Measurements from ENCODE around the gene MCC.
"Not testable (repeated sequence)": the region's sequence is repeated elsewhere in the genome, so short reads cannot be mapped to it uniquely, and the experiment has no call there.

Gene MCC

DNA sequence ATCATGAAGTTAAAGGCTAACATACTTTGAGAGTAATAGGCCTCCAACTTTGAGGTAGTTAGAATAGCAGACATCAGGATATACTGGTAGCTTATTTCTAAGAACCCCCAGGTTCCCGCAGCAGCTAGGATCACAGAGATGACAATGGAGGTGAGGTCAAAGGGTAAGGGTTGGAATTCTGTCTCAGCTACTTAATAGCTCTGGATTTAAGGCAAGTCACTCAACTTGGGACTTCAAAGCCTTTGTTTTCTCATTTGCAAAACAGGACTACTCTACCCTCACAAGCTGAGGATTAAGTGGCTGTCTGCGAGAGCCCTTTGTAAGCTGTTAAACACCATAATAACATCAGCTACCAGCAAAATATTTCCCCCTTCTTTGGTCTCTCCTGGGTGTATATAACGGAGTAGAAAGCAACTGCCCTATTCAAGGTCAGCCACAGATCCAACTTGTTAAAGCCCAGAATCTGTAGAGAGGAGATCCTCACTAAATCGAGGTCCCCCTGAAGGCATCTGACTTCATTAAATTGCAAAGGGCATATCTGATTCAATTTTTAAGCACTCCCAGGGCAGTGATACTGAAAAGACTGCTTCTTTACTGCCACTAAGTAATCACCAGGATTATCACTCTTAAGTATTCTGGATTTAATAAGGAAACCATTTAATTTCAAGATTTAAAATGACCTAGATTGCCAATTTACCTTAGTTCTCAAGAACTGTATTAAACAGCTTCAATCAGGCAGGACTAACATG lies 407.0 kb downstream of the MCC start:
- DNase-seq (ENCODE audit: low spot score), result no peak

DNA sequence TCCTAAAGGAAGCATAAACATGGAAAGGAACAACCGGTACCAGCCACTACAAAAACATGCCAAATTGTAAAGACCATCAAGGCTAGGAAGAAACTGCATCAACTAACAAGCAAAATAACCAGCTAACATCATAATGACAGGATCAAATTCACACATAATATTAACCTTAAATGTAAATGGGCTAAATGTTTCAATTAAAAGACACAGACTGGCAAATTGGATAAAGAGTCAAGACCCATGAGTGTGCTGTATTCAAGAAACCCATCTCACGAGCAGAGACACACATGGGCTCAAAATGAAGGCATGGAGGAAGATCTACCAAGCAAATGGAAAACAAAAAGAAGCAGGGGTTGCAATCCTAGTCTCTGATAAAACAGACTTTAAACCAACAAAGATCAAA lies 411.6 kb downstream of the MCC start:
- DNase-seq (ENCODE audit: low spot score), result not testable (repeated sequence)

DNA sequence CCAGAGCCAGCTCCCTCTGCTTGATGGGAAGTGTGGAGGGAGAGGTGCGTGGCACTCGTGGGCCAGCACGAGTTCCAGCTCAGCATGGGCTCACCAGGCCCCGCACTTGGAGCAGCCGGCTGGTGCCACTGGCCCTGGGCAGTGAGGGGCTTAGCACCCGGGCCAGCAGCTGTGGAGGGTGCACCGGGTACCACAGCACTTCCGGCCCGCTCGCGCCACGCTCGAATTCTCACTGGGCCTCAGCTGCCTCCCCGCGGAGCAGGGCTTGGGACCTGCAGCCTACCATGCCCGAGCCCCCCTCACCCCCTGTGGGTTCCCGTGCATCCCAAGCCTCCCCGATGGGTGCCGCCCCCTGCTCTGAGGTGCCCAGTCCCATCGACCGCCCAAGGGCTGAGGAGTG lies 413.2 kb downstream of the MCC start:
- DNase-seq (ENCODE audit: low spot score), result no peak

DNA sequence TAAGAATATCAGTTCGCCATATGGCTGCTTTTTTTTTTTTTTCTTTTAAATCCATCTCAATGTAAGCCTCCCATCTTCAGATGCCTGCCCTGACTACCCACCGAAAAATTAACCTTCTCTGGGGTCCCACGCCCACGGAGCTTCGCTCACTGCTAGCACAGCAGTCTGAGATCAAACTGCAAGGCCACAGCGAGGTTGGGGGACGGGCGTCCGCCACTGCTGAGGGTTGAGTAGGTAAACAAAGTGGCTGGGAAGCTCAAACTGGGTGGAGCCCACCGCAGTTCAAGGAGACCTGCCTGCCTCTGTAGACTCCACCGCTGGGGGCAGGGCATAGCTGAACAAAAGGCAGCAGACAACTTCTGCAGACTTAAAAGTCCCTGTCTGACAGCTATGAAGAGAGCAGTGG lies 414.6 kb downstream of the MCC start:
- not testable (repeated sequence) for DNase-seq (ENCODE audit: low spot score)

DNA sequence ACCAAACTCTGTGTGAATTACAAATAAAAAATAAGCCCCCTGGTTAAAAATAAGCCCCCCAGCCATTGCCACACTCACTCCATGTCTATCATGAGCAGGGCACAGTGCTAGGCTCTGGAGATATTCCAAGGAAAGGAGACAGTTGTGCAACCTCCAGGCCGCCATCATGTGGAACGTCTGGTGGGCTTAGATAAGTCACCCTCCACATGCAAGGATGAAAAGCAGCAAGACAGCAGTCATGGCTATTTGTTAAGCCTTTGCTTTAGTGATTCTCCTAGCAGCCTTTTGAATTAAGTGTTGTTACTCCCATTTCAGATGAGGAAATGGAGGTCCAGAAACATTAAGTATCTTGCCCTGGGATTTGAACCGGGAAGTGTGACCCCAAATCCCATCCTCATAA lies 416.9 kb downstream of the MCC start:
- no peak for DNase-seq (ENCODE audit: low spot score)

DNA sequence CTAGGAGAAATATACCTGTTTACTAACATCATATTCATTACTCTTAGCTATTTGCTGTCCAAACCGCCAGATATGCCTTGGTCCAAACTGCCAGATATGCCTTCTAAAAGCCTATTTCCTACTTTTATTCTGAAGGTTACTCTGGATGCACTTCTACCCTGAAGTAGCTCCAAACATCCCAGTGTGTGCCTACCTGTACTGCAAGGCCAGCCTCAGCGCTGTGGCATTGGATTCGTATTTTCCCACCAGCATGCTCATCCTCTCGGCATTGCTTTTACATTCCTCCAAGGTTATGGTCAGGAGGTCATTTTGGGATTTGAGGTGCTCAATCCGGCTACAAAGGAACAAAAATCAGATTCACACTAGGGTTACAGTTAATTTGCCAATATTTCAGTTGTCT lies 417.4 kb downstream of the MCC start:
- DNase-seq (ENCODE audit: low spot score), result no peak

DNA sequence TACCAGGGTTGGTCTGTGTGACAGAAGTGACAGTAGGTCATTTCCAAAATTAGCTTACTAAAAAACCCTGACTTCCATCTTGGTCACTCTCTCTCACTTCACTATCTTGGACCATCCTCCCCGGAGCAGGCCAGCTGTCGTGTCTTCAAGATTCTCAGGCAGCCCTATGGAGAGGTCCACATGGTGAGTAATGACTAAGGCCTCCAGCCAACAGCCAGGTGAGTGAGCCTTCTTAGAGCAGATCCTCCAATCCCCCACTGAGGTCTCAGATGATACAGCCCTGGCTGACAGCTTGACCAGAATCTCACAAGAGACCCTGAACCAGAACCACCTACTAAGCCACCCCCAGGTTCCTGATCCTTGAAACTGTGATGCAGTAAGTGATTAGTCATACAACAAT lies 419.7 kb downstream of the MCC start:
- DNase-seq (ENCODE audit: low spot score), result no peak

DNA sequence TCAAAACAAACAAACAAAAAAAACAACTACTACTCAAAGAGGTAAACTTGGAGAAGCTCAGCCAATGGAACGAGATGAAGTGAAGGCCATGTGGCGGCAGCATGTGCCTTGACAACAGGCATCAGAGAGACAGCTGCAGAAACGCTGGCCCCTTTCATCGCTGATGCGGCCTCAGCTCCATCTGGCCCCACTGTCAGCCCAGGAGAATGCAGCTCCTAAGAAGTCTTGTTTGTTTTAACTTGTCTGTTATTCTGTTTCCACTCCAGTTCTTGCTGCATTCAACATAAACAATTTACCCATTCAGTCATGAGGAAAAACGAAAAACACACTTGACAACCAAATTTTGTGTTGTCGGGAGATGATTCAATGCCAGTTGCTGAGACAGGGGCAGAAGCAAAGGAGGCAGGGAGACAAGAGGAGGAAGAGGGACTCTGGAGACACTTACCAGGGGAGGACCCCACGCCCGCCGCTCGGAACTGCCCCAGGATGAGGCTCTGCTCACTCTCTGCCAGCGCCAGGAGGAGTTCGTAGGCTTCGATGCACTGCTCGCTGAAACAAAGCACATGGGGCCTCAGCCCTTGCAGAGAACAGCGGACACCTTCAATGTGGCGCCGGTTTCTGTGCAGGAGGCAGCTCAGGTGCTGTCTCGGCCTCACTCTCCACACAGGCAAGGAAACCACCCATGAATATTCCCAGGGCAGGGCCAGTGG lies 420.5 kb downstream of the MCC start:
- DNase-seq (ENCODE audit: low spot score), result no peak

DNA sequence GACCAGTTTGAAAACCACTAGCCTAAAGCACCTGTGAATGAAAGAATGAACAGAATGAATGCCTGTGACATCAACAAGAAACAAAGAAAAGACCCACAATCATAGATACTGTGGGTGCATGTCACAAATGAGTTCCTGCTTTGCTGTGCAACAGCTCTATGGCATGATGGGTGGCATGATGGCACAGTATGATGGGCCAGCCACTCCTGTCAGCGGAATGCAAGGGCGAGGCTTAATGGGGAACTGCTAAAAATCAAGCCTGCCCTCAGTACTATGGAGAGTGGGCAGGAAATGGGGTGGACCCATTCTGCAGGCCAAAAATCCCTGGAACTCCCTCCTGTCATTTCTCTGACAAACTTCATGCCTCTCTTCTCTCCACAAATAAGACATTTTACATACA lies 422.6 kb downstream of the MCC start:
- no peak for DNase-seq (ENCODE audit: low spot score)

DNA sequence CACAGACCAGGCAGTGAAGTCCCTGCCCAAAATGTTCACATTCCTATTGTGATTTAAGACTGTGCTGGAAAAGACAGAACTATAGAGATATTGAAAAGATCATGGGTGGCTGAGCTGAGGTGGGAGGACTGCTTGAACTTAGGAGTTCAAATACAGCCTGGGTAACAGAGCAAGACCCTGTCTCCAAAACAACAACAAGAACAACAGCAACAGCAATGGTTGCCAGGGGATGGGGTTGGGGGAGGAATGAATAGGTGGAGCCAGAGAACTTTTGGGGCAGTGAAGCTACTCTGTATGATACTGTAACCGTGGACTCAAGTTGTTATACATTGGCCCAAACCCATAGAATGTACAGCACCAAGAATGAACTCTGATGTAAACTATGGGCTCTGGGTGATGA lies 423.4 kb downstream of the MCC start:
- DNase-seq (ENCODE audit: low spot score), result no peak

DNA sequence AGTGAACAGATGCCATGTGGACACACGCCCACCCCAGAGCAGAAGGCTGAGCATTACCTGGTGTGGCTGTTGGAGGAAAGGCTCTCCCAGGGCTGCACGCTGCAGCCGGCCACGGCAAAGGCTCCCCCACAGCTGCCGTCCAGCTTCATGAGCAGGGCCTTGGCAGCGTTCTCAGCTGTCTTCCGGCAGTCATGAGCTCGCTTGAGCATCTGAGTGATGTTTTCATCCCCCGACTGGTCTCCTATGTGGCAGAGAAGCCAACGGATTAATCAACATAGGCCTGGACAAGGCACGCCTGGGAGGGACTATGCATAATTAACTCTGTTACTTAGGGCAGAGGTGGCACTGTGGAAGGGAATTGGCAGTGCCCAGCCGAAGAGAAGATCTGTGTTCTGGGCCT lies 424.3 kb downstream of the MCC start:
- DNase-seq (ENCODE audit: low spot score), result no peak

DNA sequence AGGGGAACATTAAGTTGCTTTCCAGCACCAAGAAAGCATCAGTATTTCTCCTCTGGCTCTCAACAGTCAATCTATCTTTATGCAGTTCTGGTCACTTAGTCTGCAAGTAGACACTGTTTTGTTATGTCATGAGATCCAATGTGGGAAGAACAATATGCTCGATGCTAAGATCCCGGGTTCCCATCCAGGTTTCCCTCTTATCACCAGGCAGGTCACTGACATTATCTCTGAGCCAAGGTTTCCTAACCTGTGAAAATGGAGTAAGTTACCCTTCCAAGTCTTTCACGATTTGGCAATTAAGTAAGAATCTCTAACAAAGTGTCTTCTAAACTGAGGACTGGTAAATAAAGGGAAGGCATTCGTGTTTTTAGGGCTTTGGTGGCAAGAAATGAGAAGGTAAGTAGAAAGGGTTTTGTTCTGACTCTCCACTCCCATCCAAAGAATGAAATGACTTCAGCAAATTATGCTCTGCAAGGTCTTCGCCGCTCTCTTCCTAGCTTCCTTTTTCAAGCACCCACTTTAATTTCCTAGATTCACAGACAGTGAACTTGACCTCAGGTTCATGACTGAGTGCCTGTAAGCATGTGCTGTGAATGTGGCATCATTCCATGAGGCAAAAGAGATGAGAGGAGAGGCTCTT lies 425.3 kb downstream of the MCC start:
- DNase-seq (ENCODE audit: low spot score), result no peak

DNA sequence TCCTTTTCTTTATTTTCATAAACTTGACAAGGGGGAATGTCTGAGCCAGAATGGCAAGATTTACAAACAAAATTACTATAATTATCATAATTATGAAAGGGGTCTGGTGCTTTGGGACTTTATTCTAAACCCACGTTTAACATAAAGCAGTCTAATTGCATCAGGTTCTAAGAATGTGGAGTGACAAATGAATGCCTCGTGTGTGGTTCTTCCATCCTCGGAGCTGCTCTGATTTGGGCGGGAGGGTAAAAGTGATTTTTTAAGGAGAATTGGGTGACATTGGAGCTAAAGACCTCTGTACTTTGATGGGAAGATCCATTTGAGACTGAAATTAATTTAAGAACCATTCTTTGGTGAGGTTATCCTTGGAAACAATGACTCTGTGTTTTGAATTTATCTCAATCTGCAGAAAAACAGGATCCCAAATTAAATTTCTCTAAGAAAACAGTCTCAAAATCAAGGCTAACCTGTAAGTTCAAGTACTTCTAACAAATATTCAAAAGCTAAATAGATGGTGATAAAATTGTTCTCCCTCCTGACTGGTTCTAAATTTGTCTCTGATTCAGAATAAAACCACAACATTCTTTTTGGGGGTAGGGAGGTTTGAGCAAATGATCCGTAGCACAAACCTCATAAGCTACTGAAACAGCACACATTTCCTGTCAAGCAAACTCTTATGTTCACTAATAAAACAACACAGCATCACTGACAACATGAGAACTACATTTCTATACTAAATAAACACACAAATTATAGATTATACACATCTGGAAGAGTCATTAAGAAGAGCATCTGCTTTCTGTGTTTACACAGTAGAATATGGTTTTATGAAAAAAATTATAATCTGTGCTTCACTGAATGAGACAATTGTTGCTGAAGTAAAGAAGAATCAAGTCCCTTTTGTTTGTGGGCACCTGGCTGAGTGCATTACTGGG lies 426.1 kb downstream of the MCC start:
- DNase-seq (ENCODE audit: low spot score), result no peak

DNA sequence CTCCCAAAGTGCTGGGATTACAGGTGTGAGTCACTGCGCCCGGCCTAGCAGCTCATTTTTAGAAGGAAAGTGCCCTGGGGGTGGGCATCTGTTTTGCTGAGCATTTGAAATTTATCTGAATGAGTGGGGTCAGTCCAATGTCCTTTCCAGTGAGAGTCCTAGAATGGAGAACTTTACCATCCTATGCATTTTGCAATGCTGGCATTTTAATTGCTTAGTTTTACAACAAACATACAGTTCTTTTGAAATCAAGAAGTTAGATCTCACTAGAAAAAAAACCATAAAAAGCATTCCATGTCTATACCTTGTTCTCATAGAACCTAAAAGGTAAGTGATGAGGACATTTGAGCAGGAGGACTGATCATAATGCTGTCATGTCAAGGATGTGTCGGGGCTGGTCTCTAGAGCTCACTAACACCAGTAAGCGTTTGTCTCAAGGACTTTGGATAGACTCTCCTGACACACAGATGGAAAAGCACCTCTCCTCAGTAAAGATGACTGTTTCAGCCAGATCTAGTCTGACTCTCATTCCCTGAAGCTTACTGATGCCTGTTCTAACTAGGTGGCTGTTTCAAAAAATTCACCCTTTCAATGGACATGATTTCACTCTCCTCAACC lies 427.7 kb downstream of the MCC start:
- DNase-seq (ENCODE audit: low spot score), result no peak

DNA sequence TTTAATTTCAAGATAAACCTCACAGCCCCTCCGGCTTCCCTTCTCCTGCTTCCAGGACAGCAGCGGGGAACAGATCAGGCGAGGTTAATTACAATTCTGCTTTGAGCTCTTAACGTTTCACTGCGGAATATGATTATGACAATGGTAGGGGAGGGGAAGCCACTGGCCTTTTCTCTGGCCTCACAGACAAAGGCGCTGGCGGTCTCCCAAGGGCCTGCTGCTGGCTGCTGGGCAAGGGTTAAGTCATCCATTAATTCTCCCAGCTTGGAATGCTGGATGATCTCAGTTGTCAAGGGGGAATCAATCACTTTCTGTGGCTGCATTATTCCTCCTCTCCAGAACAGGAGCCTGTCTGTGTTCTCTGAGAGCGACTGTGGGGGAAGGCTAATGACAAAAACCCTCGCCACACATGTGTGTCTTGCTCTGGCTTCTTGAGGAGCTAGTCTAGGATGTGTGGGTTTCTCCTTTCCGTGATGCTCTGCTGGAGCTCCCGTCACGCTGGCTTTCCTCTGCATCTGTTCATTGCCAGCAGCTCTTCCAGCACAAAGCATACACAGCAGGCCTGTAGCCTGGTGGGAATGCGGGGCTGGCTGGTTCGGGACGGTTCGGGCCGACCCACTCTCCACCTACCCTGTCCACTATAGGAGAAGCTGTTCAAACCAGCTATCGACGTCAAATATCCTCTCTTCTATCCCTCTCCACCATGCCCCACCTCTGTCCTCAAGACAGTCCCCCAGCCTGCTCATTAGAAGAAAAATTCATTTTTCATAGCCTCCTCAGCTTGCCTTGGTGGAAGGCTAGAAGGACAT lies 428.8 kb downstream of the MCC start:
- no peak for DNase-seq (ENCODE audit: low spot score)

DNA sequence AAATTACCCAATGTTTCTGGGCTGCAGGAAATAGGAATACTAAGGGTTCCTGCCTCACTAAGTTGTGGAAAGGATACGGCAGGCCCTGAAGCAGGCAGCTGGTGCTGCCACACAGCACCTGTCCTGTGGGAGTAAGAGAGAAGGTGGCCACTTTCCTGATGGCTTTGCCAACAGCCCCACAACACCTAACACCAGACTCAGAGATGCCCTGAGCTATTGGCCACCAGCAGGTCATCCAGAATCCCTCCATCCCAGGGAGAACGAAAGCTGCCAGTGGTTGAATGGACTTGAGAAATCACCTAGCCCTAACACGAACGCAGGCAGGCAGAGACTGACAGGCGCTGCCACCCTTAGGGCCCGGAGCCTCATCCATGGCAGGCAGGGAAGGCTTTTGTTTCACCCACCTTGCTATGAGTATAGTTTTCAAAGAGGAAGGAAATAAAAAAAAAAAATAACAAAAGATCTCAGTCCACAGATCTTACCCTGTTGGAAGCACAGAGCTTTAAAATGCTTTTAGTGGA lies 429.5 kb downstream of the MCC start:
- DNase-seq (ENCODE audit: low spot score), result no peak

DNA sequence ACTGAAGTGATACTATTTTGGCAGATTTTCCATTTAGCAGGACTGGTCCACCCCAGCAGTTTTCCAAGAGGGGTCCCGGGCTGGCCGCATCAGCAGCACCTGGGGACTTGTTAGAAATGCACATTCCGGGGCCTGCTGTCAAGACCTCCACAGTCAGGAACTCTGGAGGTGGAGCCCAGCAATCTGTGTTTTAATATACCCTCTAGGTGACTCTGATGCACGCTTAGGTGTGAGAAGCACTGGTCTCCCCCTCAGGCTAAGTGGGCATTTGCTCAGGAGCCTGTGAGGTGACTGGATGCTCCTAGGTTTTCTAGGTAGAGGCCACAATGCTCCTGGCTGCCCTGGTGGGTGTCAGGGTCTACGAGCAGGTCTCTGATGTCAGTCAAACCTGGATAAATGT lies 430.0 kb downstream of the MCC start:
- DNase-seq (ENCODE audit: low spot score), result no peak

DNA sequence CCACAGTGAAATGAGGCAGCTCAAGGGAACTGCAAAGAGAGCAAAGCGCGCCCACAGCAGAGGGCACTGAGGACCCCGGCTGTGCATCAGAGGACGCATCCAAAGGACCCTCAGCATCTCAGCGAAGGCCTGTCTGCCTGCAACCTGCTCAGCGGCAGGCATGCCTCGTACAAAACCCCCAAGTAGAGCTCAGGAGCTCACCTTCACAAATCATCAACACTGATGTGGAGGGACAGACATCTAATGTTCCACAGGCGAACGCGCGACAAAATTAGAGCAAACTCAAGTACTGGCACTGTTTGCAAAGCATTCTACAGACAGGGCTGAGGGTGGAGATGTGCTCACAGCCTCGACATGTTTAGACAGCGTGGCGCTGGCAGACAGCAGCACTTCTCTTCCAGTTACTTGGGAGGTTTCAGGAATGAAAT lies 430.7 kb downstream of the MCC start:
- no peak for DNase-seq (ENCODE audit: low spot score)

DNA sequence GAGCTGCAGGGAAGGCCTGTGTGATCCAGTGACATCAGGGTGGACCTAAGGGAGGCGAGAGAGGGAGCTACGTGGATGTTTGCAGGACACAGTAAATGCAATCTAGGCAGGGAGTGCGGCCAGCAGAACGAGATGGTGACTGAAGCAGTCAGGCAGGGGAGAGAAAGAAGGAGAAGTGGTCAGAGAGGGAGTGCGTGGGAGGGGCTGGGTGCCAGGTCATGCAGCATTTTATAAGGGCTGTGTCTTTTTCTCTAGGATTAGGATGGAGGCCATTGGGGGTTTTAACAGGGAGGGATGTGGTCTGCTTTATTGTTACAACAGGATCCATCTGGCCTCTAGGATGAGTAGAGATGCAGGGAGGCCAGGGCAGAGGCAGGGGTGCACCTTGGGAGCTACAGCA lies 431.3 kb downstream of the MCC start:
- DNase-seq (ENCODE audit: low spot score), result no peak

DNA sequence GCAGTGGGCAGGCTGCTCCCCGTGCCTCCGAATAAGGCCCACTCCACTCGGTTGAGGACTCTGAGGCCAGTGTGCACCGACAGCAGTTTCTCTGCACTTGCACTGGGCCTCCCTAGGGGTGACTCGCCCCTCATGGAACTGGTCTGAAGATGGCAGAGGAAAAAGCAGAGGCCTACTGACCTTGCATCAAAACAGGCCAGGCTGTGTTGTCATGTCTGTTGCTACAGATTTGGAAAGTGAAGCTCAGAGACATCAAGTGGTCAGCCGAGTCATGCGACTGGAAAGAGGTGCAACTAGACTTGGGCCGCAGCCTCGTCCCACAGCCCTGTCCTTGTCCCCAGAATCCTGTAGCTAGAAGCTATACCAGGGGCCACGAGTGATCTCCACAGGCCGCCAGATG lies 433.4 kb downstream of the MCC start:
- DNase-seq (ENCODE audit: low spot score), result no peak

DNA sequence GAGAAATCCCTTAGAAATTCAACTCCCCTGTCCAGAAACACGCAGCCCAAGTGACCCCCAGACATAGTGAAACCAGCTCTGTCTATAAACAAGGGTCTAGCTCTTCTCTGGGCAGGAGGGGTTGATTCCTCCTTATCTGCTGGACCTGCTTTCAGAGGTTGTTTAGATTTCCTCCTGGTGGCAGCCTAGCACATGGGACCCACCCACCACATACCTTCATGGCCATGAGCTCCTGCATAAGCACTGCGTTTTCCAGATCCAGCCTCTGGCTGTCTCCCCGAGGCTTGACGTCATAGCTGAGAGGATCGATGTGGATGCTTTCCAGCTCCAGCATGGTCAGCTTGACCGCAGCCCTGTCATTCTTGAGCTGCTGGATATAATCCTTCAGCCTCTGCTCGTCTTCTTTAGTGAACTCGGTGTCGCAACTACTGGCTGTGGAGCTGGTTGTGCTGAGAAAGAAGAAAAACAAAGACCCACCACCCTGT lies 434.7 kb downstream of the MCC start:
- DNase-seq (ENCODE audit: low spot score), result no peak
